Measurements from ENCODE around the gene PLCG2. TPM values are rescaled to one million over a fixed set of nuclear protein-coding genes. Genes with fewer than 3 reads are reported as not detected.
"Not testable (repeated sequence)": the region's sequence is repeated elsewhere in the genome, so short reads cannot be mapped to it uniquely, and the experiment has no call there.

The PLCG2 gene
- total RNA-seq, 2 donors from 2014 or later: 8.0 to 25.6 TPM

DNA sequence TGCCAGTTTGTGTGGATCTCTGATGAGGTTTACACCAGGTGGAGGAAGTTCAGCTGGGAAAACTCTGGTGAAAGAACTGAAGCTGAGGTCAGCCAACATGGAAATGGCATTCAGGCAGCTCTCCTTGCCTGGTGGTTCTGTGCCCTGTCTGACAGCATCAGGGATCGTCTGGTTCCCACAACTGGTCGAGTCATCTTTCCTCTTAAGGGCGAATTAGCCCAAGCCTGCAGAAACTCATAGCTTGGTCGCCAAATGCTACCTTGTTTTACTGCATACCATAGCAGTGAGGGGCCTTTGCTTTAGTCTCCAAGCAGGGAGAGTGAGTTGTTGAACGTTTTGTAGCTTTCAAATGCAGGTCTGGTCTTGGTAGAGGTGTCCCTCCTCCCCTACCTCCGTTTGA lies 7.2 kb downstream of the PLCG2 start:
- DNase-seq: no peak
- Mint-ChIP-seq H3K27ac (no peak overlapping the region), H3K27me3 (ENCODE audit: low read depth) (peaks cover 23% of the 10 kb centered on the region), H3K4me1 (ENCODE audit: low read depth) (no peaks in the 10 kb centered on the region), H3K9me3 (no peaks in the 10 kb centered on the region), H3K4me3 (no peak overlapping the region), H3K36me3 (ENCODE audit: insufficient read depth in 2 of 2) (no peaks in the 10 kb centered on the region)
- no peak for ATAC-seq (replicated peaks in 1 of 2)

DNA sequence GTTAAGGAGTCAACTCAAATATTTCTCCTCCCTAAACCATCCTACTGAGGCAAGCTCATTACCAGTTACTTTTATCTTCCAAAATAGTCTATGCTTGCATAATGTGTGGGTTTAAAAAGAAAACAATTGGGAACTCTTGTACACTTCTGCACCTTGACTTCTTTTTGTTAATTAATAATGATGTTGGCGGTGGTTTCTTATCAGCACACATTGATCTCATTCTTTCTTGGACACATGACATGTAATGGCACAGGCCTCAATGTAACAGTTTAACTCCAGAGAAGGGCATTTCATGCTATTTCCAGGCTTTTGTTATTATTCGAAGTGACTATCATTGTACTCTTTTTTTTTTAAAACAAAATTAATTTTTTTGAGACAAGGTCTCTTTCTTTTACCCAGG lies 7.8 kb downstream of the PLCG2 start:
- Mint-ChIP-seq H3K9me3 (no peaks in the 10 kb centered on the region), H3K36me3 (ENCODE audit: insufficient read depth in 2 of 2) (no peaks in the 10 kb centered on the region), H3K27ac (no peak overlapping the region), H3K27me3 (ENCODE audit: low read depth) (peaks cover 19% of the 10 kb centered on the region), H3K4me1 (ENCODE audit: low read depth) (no peaks in the 10 kb centered on the region), H3K4me3 (no peak overlapping the region)
- ATAC-seq (replicated peaks in 1 of 2): no peak
- no peak for DNase-seq

DNA sequence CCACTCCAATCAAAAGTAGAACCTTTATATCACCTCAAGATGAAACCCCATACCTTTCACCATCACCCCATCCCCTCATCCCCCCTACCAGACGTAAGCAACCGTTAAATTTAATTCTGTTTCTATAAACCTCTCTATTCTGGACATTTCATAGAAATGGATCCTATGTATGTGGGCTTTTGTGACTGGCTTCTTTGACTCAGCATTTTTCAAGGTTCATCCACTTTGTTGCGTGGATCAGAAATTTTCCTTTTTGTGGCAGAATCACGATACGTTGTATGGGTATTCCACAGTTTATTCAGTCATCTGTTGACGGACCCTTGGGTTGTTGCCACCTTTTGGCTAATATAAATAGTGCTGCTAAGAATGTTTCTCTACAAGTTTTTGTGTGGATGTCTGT lies 8.6 kb downstream of the PLCG2 start:
- Mint-ChIP-seq H3K9me3 (no peaks in the 10 kb centered on the region), H3K4me3 (no peak overlapping the region), H3K4me1 (ENCODE audit: low read depth) (no peaks in the 10 kb centered on the region), H3K36me3 (ENCODE audit: insufficient read depth in 2 of 2) (no peaks in the 10 kb centered on the region), H3K27me3 (ENCODE audit: low read depth) (peaks cover 11% of the 10 kb centered on the region), H3K27ac (no peak overlapping the region)
- ATAC-seq (replicated peaks in 1 of 2) (no peak), DNase-seq (no peak)

DNA sequence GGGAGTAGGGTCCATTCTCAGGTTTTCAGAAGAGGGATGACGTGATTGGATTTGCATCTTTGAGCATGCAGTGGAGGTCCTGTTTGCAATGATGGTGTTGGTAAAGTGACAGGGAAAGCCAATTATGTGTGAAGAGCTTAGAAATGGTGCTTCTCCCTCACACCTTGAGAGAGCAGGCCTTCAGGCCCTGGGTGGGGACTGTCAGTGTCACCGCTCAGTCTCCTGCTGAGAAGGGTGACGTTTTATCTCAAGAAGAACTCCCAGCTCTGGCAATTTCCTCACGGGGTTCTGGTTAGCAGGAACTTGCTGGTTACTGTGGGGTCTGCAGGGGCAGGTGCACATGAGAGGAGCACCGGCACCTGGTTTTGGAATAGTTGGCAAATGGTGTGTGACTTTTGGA lies 11.2 kb downstream of the PLCG2 start:
- Mint-ChIP-seq H3K4me1 (ENCODE audit: low read depth) (no peaks in the 10 kb centered on the region), H3K4me3 (no peak overlapping the region), H3K9me3 (no peaks in the 10 kb centered on the region), H3K36me3 (ENCODE audit: insufficient read depth in 2 of 2) (no peaks in the 10 kb centered on the region), H3K27ac (no peak overlapping the region), H3K27me3 (ENCODE audit: low read depth) (peaks cover 7% of the 10 kb centered on the region)
- DNase-seq (no peak), ATAC-seq (replicated peaks in 1 of 2) (no peak)

DNA sequence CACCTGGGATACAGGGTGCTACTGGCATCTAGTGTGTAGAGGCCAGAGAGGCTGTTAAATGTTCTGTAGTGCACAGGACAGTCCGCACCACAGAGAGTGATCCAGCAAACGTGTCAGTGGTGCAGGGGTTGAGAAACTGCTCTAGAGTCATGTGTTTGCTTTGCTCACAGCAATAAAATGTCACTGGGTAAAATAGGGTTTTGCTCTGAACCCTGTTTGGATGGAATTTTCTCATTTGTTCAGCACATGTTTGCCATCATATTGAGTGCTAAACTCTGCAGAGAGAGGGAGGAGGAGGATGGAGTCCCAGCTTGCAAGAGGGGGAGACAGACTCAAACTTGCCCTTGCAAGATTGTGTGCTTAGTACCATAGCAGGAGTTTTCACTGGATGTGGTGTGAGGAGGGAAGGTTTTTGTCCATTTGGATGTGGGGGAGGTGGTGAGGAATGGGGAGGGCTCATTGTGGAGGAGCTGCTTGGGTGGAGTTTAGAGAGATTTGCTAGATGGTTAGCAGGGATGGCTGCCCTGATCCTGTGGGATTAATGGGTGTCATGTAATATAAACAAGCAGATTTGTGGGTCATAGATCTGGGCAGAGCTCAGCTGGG lies 11.8 kb downstream of the PLCG2 start:
- Mint-ChIP-seq H3K27ac (no peak overlapping the region), H3K9me3 (no peaks in the 10 kb centered on the region), H3K36me3 (ENCODE audit: insufficient read depth in 2 of 2) (no peaks in the 10 kb centered on the region), H3K4me1 (ENCODE audit: low read depth) (no peaks in the 10 kb centered on the region), H3K27me3 (ENCODE audit: low read depth) (peaks cover 7% of the 10 kb centered on the region), H3K4me3 (no peak overlapping the region)
- DNase-seq: no peak
- ATAC-seq (replicated peaks in 1 of 2): no peak

DNA sequence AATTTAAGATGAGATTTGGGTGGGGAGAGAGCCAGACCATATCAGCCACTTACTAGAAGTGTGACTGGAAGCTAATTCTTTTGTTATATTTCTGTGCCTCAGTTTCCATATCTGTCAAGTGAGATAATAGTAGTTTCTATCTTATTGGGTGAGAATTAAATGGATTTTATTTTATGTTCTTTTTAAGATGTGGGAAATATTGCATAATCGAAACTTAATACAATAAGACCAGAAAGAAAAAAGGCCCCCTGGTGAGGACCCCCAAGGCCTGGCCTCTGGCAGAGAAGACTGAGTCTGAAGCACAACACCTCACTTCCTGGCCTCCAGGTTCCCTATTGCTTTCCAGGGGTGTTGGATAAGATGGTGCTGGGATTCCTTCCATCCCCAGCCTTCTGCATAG lies 13.7 kb downstream of the PLCG2 start:
- H3K4me1 Mint-ChIP-seq (ENCODE audit: low read depth): peaks cover 12% of the 10 kb centered on the region
- H3K36me3 Mint-ChIP-seq (ENCODE audit: insufficient read depth in 2 of 2): no peaks in the 10 kb centered on the region

DNA sequence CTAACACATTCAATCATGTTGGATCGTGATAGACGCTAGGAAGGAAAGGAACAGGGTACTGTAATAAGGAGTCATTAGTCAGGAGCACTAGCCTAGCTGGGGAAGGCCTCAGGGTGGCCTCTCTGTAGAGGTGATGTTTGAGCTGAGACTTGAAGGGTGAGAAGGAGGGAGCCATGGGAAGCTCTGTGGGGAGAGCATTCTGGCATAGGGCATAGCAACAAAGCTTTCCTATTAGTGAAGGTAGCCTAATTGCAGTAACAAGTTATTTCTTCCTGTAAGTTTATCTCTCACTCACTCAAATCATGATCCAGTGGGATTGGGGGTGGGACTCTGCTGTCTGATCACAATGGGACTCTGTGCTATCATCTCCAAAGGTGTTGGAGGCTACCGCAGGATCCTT lies 16.1 kb downstream of the PLCG2 start:
- ATAC-seq (replicated peaks in 1 of 2): no peak
- Mint-ChIP-seq H3K4me3 (no peak overlapping the region), H3K9me3 (no peaks in the 10 kb centered on the region), H3K4me1 (ENCODE audit: low read depth) (peaks cover 25% of the 10 kb centered on the region), H3K27me3 (ENCODE audit: low read depth) (peaks cover 2% of the 10 kb centered on the region), H3K27ac (no peak overlapping the region), H3K36me3 (ENCODE audit: insufficient read depth in 2 of 2) (no peaks in the 10 kb centered on the region)
- no peak for DNase-seq

More for the DNA sequence above, 13.7 kb downstream of the PLCG2 start:
- Mint-ChIP-seq H3K9me3 (no peaks in the 10 kb centered on the region), H3K27ac (no peak overlapping the region), H3K27me3 (ENCODE audit: low read depth) (peaks cover 7% of the 10 kb centered on the region), H3K4me3 (no peak overlapping the region)
- DNase-seq (no peak), ATAC-seq (replicated peaks in 1 of 2) (no peak)

DNA sequence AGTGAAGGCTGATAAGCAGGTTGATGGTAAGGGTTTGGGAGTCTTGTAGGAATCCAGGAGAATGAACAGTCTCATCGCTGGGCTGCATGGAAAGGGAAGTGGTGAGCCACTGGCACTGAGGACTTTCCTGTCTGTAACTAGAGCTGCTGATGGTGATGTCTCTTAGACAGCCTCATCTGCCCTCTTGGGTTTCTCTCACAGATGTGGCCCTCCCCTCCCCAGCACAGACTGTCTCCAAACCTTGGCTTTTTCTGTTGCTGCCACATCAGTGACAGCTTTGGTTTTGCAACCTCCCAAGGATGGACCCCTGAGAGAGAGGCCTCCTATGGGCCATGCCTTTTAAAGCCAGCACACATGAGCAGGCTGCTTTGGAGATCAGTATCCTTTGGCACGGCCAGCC lies 16.9 kb downstream of the PLCG2 start:
- Mint-ChIP-seq H3K27me3 (ENCODE audit: low read depth) (no peaks in the 10 kb centered on the region), H3K4me3 (no peak overlapping the region), H3K27ac (no peak overlapping the region), H3K9me3 (no peaks in the 10 kb centered on the region), H3K36me3 (ENCODE audit: insufficient read depth in 2 of 2) (no peaks in the 10 kb centered on the region), H3K4me1 (ENCODE audit: low read depth) (peaks cover 25% of the 10 kb centered on the region)
- ATAC-seq (replicated peaks in 1 of 2) (no peak), DNase-seq (no peak)

DNA sequence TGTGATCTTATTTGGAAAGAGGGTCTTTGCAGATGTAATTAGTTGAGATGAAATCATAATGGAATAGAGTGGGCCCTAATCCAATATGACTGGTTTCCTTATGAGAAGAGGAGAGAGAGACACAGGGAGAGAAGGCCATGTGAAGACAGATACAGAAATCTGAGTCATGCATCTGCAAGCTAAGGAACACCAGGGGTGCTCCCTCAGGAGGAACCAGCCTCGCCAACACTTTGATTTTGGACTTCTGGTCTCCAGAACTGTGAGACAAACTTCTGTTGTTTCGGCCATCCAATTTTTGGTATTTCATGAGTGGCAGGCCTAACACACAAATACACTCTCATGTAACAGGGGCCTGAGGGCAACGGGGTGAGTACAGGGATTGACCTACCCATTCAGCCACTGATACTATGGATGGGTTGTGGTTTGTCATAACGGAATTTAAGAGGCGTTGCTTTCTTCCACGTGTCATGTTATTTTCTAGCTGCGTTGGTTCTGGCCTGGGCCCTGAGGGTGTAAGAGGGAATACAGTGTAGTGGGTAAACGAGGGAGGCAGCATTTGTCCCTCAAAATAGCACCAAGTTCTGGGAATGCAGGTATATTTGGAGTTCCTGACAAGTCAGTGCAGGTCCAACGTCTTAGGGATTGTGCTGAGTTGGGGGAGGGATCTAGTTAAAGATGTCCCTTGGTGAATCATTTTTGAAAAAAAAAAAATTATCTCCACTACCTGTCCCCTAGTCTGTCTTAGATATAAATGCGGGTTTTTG lies 17.7 kb downstream of the PLCG2 start:
- Mint-ChIP-seq H3K27ac (peak overlapping the region; percentile 83), H3K36me3 (ENCODE audit: insufficient read depth in 2 of 2) (no peaks in the 10 kb centered on the region), H3K27me3 (ENCODE audit: low read depth) (no peaks in the 10 kb centered on the region), H3K4me1 (ENCODE audit: low read depth) (peaks cover 25% of the 10 kb centered on the region), H3K9me3 (no peaks in the 10 kb centered on the region), H3K4me3 (no peak overlapping the region)
- DNase-seq: no peak
- ATAC-seq (replicated peaks in 1 of 2): no peak

DNA sequence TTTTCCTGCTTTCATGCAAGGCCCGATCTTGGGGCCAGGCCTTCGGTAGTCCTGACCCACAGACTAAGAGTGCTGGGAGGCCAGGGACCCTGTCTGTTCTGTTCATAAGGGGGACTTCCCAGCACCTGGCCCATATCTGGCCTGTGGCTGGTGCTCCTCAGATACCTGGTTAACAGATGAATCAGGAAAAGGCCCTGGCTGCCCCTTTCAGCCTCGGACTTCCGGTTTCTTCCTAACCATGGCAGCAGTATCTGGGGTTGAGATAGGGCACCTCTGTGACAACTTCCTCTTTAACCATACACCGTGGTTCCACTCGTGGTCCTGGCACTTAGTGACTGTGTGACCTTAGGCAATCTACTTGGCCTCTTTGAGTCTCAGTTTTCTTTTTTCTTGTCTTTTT lies 18.4 kb downstream of the PLCG2 start:
- no peaks in the 10 kb centered on the region for H3K36me3 Mint-ChIP-seq (ENCODE audit: insufficient read depth in 2 of 2)
- H3K27me3 Mint-ChIP-seq (ENCODE audit: low read depth): no peaks in the 10 kb centered on the region
- peak; percentile 60 to 63 for ATAC-seq (replicated peaks in 1 of 2)
- H3K9me3 Mint-ChIP-seq: no peaks in the 10 kb centered on the region
- peak; percentile 16 to 23 for DNase-seq
- peak overlapping the region; percentile 83 for H3K27ac Mint-ChIP-seq
- peak overlapping the region; percentile 35 for H3K4me3 Mint-ChIP-seq
- H3K4me1 Mint-ChIP-seq (ENCODE audit: low read depth): peaks cover 25% of the 10 kb centered on the region

DNA sequence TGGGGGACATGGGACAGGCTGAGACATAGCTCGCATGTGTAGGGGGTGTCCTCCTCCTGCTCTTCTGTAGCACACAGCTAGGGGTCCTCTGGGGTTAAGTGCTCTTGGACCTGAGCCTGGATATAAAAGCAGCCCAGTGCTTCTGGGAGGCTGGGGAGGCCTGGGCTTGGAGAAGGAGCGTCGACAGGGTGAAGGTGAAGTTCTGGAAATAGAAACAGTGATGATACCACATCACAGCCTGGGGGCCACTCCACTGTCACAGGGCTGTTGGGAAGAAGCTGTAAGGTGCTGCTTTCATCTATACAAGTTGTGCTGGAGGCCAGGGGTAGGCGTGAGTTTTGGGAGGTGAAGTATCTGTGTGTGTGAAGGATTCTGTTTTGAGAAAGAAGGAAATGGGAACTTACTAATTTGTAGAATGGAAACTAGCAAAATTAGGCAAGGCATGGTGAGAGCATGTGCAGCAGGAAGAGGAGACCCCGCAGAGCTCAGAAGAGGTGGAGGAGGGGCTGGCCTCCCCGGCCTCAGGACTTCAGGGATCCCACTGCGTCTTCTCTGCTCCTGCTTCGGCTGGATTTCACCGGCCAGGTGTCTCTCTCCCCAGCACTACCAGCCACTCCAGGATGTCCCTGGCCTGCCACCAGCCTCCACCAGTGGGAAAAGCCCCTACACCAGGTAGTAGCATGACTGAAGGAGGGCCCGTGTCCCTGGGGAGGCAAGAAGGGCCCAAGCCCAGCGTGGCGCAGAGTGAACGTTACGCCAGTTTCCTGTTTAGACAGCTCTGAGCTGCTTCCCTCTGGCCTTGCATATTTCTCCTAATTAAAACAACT lies 19.4 kb downstream of the PLCG2 start:
- DNase-seq (peak; percentile 27 to 35), ATAC-seq (replicated peaks in 1 of 2) (peak; percentile 72 to 77)
- H3K4me3 Mint-ChIP-seq: peak overlapping the region; percentile 49 to 54
- peaks cover 25% of the 10 kb centered on the region for H3K4me1 Mint-ChIP-seq (ENCODE audit: low read depth)
- no peaks in the 10 kb centered on the region for H3K36me3 Mint-ChIP-seq (ENCODE audit: insufficient read depth in 2 of 2)
- H3K27me3 Mint-ChIP-seq (ENCODE audit: low read depth): no peaks in the 10 kb centered on the region
- peak overlapping the region; percentile 83 for H3K27ac Mint-ChIP-seq
- no peaks in the 10 kb centered on the region for H3K9me3 Mint-ChIP-seq

DNA sequence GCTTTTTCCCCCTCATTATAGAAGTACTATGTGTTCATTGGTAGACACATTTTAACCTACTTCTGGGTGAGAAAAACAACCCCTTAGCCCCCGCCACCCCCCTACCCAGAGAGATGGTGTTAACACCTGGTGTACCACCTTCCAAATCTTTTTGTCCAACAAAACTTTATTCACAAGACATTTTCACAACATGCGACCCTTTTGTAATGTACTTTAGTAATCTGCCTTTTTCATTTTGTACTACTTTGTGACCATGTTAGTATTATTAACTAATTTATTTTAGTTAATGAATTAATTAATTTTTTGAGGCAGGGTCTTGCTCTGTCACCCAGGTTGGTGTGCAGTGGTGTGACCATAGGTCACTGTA lies 20.0 kb downstream of the PLCG2 start:
- peak overlapping the region; percentile 83 for H3K27ac Mint-ChIP-seq
- peak overlapping the region; percentile 49 to 54 for H3K4me3 Mint-ChIP-seq
- DNase-seq (no peak), ATAC-seq (replicated peaks in 1 of 2) (no peak)
- no peaks in the 10 kb centered on the region for H3K9me3 Mint-ChIP-seq
- no peaks in the 10 kb centered on the region for H3K27me3 Mint-ChIP-seq (ENCODE audit: low read depth)
- H3K36me3 Mint-ChIP-seq (ENCODE audit: insufficient read depth in 2 of 2): no peaks in the 10 kb centered on the region
- peaks cover 25% of the 10 kb centered on the region for H3K4me1 Mint-ChIP-seq (ENCODE audit: low read depth)

DNA sequence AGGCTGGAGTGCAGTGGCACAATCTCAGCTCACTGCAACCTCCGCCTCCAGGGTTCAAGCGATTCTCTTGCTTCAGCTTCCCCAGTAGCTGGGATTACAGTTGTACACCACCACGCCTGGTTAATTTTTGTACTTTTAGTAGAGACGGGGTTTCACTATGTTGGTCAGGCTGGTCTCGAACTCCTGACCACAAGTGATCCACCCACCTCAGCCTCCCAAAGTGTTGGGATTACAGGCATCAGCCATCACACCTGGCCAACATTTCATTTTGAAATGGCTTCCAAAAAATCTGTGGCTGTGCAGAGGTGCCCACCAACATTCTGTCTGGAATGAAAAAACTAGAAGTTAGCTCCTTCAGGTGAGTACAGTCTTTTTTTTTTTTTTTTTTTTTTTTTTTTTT lies 22.6 kb downstream of the PLCG2 start:
- H3K27ac Mint-ChIP-seq; H3K36me3 Mint-ChIP-seq (ENCODE audit: insufficient read depth in 2 of 2); H3K9me3 Mint-ChIP-seq; ATAC-seq (replicated peaks in 1 of 2); H3K27me3 Mint-ChIP-seq (ENCODE audit: low read depth); H3K4me3 Mint-ChIP-seq; DNase-seq: not testable (repeated sequence)
- H3K4me1 Mint-ChIP-seq (ENCODE audit: low read depth): peaks cover 24% of the 10 kb centered on the region

Data from activated T-cell treated with anti-CD3 and anti-CD28 coated beads, Interleukin-2, amount 50 U/mL, for 72 hours (primary cell).